IMR-90 (cell line): ENCODE results near the gene LARP1B. TPM values are rescaled to one million over a fixed set of nuclear protein-coding genes. Genes with fewer than 3 reads are reported as not detected.
"Not testable (repeated sequence)": the region's sequence is repeated elsewhere in the genome, so short reads cannot be mapped to it uniquely, and the experiment has no call there.

Experiments used
- ATAC-seq: fragments of 200-7000 bp; cut with Tn5 transposase; 2 replicates; pipeline ENCODE4 v1.9.1; 2020; ENCODE audit warnings: low read depth, mild to moderate bottlenecking, moderate library complexity
- BruUV-seq: library from RNA; stranded (reverse); fragments of 400-500 nt; replicated peaks from 2 replicates; lab custom pipeline; 2021; lab: Mats Ljungman, UMichigan
- CTCF ChIA-PET: fragments of 300-600 bp; formaldehyde crosslinking; extraction: SDS; loops from one replicate; lab custom pipeline; 2021; ENCODE audit warnings: antibody characterized with exemption; lab: Yijun Ruan, JAX
- POLR2A ChIA-PET: fragments of 300-600 bp; sonication (Branson Sonifier 250); formaldehyde crosslinking; loops from one replicate; lab custom pipeline; 2022; ENCODE audit warnings: antibody characterized with exemption; ENCODE audit not compliant: unreplicated experiment; lab: Charles Lee
- DNase-seq: peaks from one replicate; pipeline ENCODE4 v3.0.0; 2013
- H2AFZ ChIP-seq: replicated peaks from 2 replicates; pipeline ENCODE3; 2013; ENCODE audit warnings: low read length, mild to moderate bottlenecking; ENCODE audit not compliant: poor library complexity
- H2AK5ac ChIP-seq: 2 replicates; pipeline ENCODE4 v1.6.1; 2013; ENCODE audit warnings: low read depth, low read length, inconsistent platforms
- H2AK9ac ChIP-seq: replicated peaks from 2 replicates; pipeline ENCODE3; 2013; ENCODE audit warnings: mild to moderate bottlenecking, low read depth, low read length, moderate library complexity; ENCODE audit not compliant: poor library complexity
- H2BK120ac ChIP-seq: 2 replicates; pipeline ENCODE4 v1.6.1; 2013; ENCODE audit warnings: low read depth, low read length, inconsistent platforms
- H2BK15ac ChIP-seq: 3 replicates; pipeline ENCODE4 v1.6.1; 2013; ENCODE audit warnings: low read depth, low read length, inconsistent platforms
- H2BK20ac ChIP-seq: 2 replicates; pipeline ENCODE4 v1.6.1; 2013; ENCODE audit warnings: low read depth, mild to moderate bottlenecking, inconsistent platforms, low read length, moderate library complexity
- H2BK5ac ChIP-seq: 2 replicates; pipeline ENCODE4 v1.6.1; 2013; ENCODE audit warnings: mild to moderate bottlenecking, low read depth, low read length, inconsistent platforms; ENCODE audit not compliant: poor library complexity, severe bottlenecking
- H3K14ac ChIP-seq: replicated peaks from 2 replicates; pipeline ENCODE4 v1.6.1; 2013; ENCODE audit warnings: low read depth, low read length, inconsistent platforms
- H3K18ac ChIP-seq: 2 replicates; pipeline ENCODE4 v1.6.1; 2013; ENCODE audit warnings: low read depth, low read length, control low read depth
- H3K23ac ChIP-seq: 2 replicates; pipeline ENCODE4 v1.6.1; 2013; ENCODE audit warnings: low read depth, low read length, inconsistent platforms
- H3K27ac ChIP-seq: 2 replicates; pipeline ENCODE4 v1.5.1; 2013; ENCODE audit warnings: mild to moderate bottlenecking, control low read depth, low read length; ENCODE audit not compliant: insufficient read depth
- H3K27me3 ChIP-seq: 2 replicates; pipeline ENCODE4 v1.6.1; 2013; ENCODE audit warnings: low read length; ENCODE audit not compliant: control insufficient read depth, insufficient read depth
- H3K36me3 ChIP-seq: 2 replicates; pipeline ENCODE4 v1.6.1; 2013; ENCODE audit warnings: low read length, mixed read lengths; ENCODE audit not compliant: control insufficient read depth, insufficient read depth
- H3K4ac ChIP-seq: 2 replicates; pipeline ENCODE4 v1.6.1; 2013; ENCODE audit warnings: low read depth, low read length, inconsistent platforms
- H3K4me1 ChIP-seq: 2 replicates; pipeline ENCODE4 v1.6.1; 2013; ENCODE audit warnings: low read length, mixed read lengths; ENCODE audit not compliant: control insufficient read depth, insufficient read depth
- H3K4me2 ChIP-seq: 2 replicates; pipeline ENCODE4 v1.6.1; 2013; ENCODE audit warnings: low read depth, mild to moderate bottlenecking, control low read depth, low read length, moderate library complexity
- H3K4me3 ChIP-seq: 2 replicates; pipeline ENCODE4 v1.5.1; 2013; ENCODE audit warnings: low read depth, mild to moderate bottlenecking, control low read depth, low read length, moderate library complexity; ENCODE audit not compliant: insufficient read depth
- H3K56ac ChIP-seq: 2 replicates; pipeline ENCODE4 v1.6.1; 2013; ENCODE audit warnings: low read length, inconsistent platforms; ENCODE audit not compliant: insufficient read depth; ENCODE audit errors: extremely low read depth
- H3K79me1 ChIP-seq, 2 experiments: 2 replicates each; pipeline ENCODE4 v1.6.1; 2013; ENCODE audit warnings: low read length in 2 of 2, inconsistent platforms in 1 of 2, low read depth in 1 of 2
- H3K9ac ChIP-seq: 2 replicates; pipeline ENCODE4 v1.6.1; 2013; ENCODE audit warnings: low read depth, low read length, control low read depth
- H3K9me1 ChIP-seq: 2 replicates; pipeline ENCODE4 v1.6.1; 2013; ENCODE audit warnings: low read length, inconsistent platforms; ENCODE audit not compliant: insufficient read depth
- H3K9me3 ChIP-seq: 2 replicates; pipeline ENCODE4 v1.6.1; 2013; ENCODE audit warnings: low read length; ENCODE audit not compliant: control insufficient read depth, insufficient read depth
- H4K20me1 ChIP-seq: 2 replicates; pipeline ENCODE4 v1.6.1; 2013; ENCODE audit warnings: low read length, inconsistent platforms; ENCODE audit not compliant: insufficient read depth
- H4K5ac ChIP-seq: 2 replicates; pipeline ENCODE4 v1.6.1; 2013; ENCODE audit warnings: mild to moderate bottlenecking, low read depth, low read length, control low read depth
- H4K8ac ChIP-seq, 2 experiments: 2 replicates each; pipeline ENCODE4 v1.6.1; 2013; ENCODE audit warnings: low read depth in 2 of 2, low read length in 2 of 2, control low read depth in 1 of 2, inconsistent platforms in 1 of 2
- H4K91ac ChIP-seq: 2 replicates; pipeline ENCODE4 v1.6.1; 2013; ENCODE audit warnings: low read depth, low read length, inconsistent platforms; ENCODE audit not compliant: insufficient read depth
- MAFK ChIP-seq: IDR thresholded peaks from 2 replicates; pipeline ENCODE4 v1.6.1; 2012; ENCODE audit warnings: low read depth, low read length, improper control_type of control experiment
- POLR2A ChIP-seq: IDR thresholded peaks from 2 replicates; pipeline ENCODE4 v1.6.1; 2012; ENCODE audit warnings: mild to moderate bottlenecking, low read depth, low read length
- USF2 ChIP-seq: fragments of 150-350 bp; IDR thresholded peaks from 2 replicates; pipeline ENCODE4 v1.6.1; 2017; ENCODE audit warnings: mild to moderate bottlenecking, antibody characterized with exemption, low read length, low read depth
- WGBS, 2 experiments: methylation state at CpG; one replicate each; pipeline versions ENCODE4 v1.1.5 to v1.1.7; 2013; ENCODE audit warnings: missing lambda C conversion rate in 2 of 2; ENCODE audit not compliant: insufficient read length in 1 of 2; ENCODE audit errors: extremely low coverage in 2 of 2; 5-methylcytosine and 5-hydroxymethylcytosine counted together
- dilution Hi-C: fragments of 300-500 bp; cut with HindIII; formaldehyde crosslinking; loops from one replicate; pipeline ENCODE4 v1.14.3; 2018; ENCODE audit warnings: low sequenced_read_pairs; ENCODE audit not compliant: unreplicated experiment
- in situ Hi-C: fragments of 300-500 bp; cut with MboI; formaldehyde crosslinking; loops from 3 replicates; pipeline ENCODE4 v1.14.3; 2019; ENCODE audit warnings: low sequenced_read_pairs, inconsistent platforms, mixed read lengths
- intact Hi-C: fragments of 100-400 bp; cut with micrococcal nuclease; formaldehyde crosslinking; loops from 2 replicates; pipeline ENCODE4 v1.10.0; 2022
- polyA plus RNA-seq, 3 experiments: library from polyadenylated mRNA; depleted of rRNA; stranded (reverse); fragments of >200 nt; gene quantifications; 2 replicates each; pipeline ENCODE4 v1.2.3, GENCODE V29; 2012; ENCODE audit warnings: low replicate concordance in 1 of 3
- total RNA-seq: library from RNA; depleted of rRNA; stranded (reverse); fragments of >200 nt; gene quantifications from 2 replicates; pipeline ENCODE4 v1.2.3, GENCODE V29; 2012

Gene LARP1B
- total and polyA plus RNA-seq, 2 of the 4 experiments (the other 2 are of a cell fraction), result 8.8 to 11.1 TPM

- H3K18ac ChIP-seq, result no peak overlapping the region
- no peak overlapping the region for H3K4me3 ChIP-seq
- no peaks in the 10 kb centered on the region for H3K79me1 ChIP-seq
- H2BK120ac ChIP-seq, result no peak overlapping the region
- H2AK9ac ChIP-seq, result no peak overlapping the region
- DNase-seq, result no peak
- no peak overlapping the region for H3K14ac ChIP-seq
- TF ChIP-seq POLR2A (no peak), USF2 (no peak), MAFK (no peak)
- no peak for ATAC-seq
- H3K9me3 ChIP-seq, result no peaks in the 10 kb centered on the region
- H3K4me2 ChIP-seq, result no peak overlapping the region
- no peak overlapping the region for H2AFZ ChIP-seq
- no peak overlapping the region for H2BK20ac ChIP-seq
- no TSS peak for BruUV-seq
- H3K27ac ChIP-seq, result no peak overlapping the region
- H4K5ac ChIP-seq, result no peak overlapping the region
- H3K4ac ChIP-seq, result no peak overlapping the region
- H3K36me3 ChIP-seq, result no peaks in the 10 kb centered on the region
- in situ Hi-C loops (no loop called here), intact Hi-C loops (no loop called here), dilution Hi-C loops (no loop called here)
- H3K9me1 ChIP-seq, result no peaks in the 10 kb centered on the region
- CTCF ChIA-PET, result no interaction called here
- H4K91ac ChIP-seq, result no peak overlapping the region
- no peak overlapping the region for H4K8ac ChIP-seq
- H2BK5ac ChIP-seq, result no peak overlapping the region
- POLR2A ChIA-PET, result interaction anchor here (0.6 kb wide), 1 partner anchor 19 kb away, joined by 3 read pairs; no protein-coding TSS in a partner anchor
- no peak overlapping the region for H3K23ac ChIP-seq
- H4K20me1 ChIP-seq, result no peaks in the 10 kb centered on the region
- no peak overlapping the region for H3K9ac ChIP-seq
- H3K27me3 ChIP-seq, result no peaks in the 10 kb centered on the region
- H2BK15ac ChIP-seq, result no peak overlapping the region
- H3K4me1 ChIP-seq, result no peaks in the 10 kb centered on the region
- no CpG with 5 or more reads among the region's 1 CpG for WGBS, 2 experiments
- H2AK5ac ChIP-seq, result no peak overlapping the region
- H3K56ac ChIP-seq, result no peak overlapping the region
These were observed 21.5 kb upstream of the LARP1B start for GRCh38 chr4:128039568-128039967.

DNA sequence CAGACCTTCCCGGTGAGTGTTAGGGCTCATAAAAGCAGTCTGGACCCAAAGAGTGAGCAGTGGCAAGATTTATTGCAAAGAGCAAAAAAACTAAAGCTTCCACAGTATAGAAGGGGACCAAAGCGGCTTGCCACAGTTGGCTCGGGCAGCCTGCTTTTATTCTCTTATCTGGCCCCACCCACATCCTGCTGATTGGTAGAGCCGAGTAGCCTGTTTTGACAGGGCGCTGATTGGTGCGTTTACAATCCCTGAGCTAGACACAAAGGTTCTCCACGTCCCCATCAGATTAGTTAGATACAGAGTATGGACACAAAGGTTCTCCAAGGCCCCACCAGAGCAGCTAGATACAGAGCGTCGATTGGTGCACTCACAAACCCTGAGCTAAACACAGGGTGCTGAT, 14.1 kb upstream of the LARP1B start:
- CTCF ChIA-PET, H3K56ac ChIP-seq, H4K91ac ChIP-seq, H2AK5ac ChIP-seq, H3K4me1 ChIP-seq, BruUV-seq, H4K20me1 ChIP-seq, H2BK120ac ChIP-seq, H3K27ac ChIP-seq, H3K4me3 ChIP-seq, H4K8ac ChIP-seq, H2BK15ac ChIP-seq, H3K27me3 ChIP-seq, H2BK5ac ChIP-seq, DNase-seq, H3K9ac ChIP-seq, intact Hi-C loops, H3K14ac ChIP-seq, H4K5ac ChIP-seq, H3K18ac ChIP-seq, POLR2A ChIA-PET, H3K9me1 ChIP-seq, H3K4ac ChIP-seq, H2BK20ac ChIP-seq, H3K36me3 ChIP-seq, dilution Hi-C loops, H3K23ac ChIP-seq, H3K79me1 ChIP-seq, H3K4me2 ChIP-seq, ATAC-seq, H2AFZ ChIP-seq, H2AK9ac ChIP-seq, in situ Hi-C loops, H3K9me3 ChIP-seq: not testable (repeated sequence)
- whole genome bisulfite sequencing, 2 experiments, result no CpG with 5 or more reads among the region's 9 CpGs
